GM23338 (cell line): ENCODE measurements around the gene LILRB5.

Experiments used
- CREB1 ChIP-seq: fragments of 250-450 bp; sonication (Bioruptor Pico); IDR thresholded peaks from 2 replicates; pipeline ENCODE4 v1.5.0; 2020; ENCODE audit warnings: low read depth, mild to moderate bottlenecking, moderate library complexity
- EZH2 ChIP-seq: fragments of 200-600 bp; sonication (generic); IDR thresholded peaks from one replicate; pipeline ENCODE4 v1.8.0; 2017; ENCODE audit warnings: antibody characterized with exemption, mild to moderate bottlenecking, low read depth; ENCODE audit not compliant: unreplicated experiment
- EZH2phosphoT487 ChIP-seq: fragments of 200-600 bp; sonication (generic); IDR thresholded peaks from one replicate; pipeline ENCODE4 v1.8.1; 2018; ENCODE audit warnings: antibody characterized with exemption; ENCODE audit not compliant: unreplicated experiment
- JUNB ChIP-seq: IDR thresholded peaks from one replicate; pipeline ENCODE4 v1.6.1; 2016; ENCODE audit warnings: antibody characterized with exemption; ENCODE audit not compliant: unreplicated experiment
- NANOG ChIP-seq: IDR thresholded peaks from 2 replicates; pipeline ENCODE4 v1.6.1; 2016; ENCODE audit warnings: antibody characterized with exemption, borderline replicate concordance
- POLR2AphosphoS5 ChIP-seq: IDR thresholded peaks from 2 replicates; pipeline ENCODE4 v1.6.1; 2016; ENCODE audit warnings: antibody characterized with exemption, low read depth
- STAT1 ChIP-seq: IDR thresholded peaks from one replicate; pipeline ENCODE4 v1.6.1; 2016; ENCODE audit warnings: antibody characterized with exemption; ENCODE audit not compliant: unreplicated experiment
- ZNF114 ChIP-seq: fragments of 250-450 bp; sonication (Bioruptor Pico); IDR thresholded peaks from 2 replicates; pipeline ENCODE4 v1.5.0; 2020; ENCODE audit warnings: mild to moderate bottlenecking, moderate library complexity
- ZNF331 ChIP-seq: fragments of 250-450 bp; sonication (Bioruptor Pico); IDR thresholded peaks from 2 replicates; pipeline ENCODE4 v1.5.0; 2020; ENCODE audit warnings: low read depth, mild to moderate bottlenecking, moderate library complexity
- ZNF462 ChIP-seq: fragments of 250-450 bp; sonication (Bioruptor Pico); IDR thresholded peaks from 2 replicates; pipeline ENCODE4 v1.5.0; 2020; ENCODE audit warnings: mild to moderate bottlenecking, moderate library complexity
- TF ChIP-seq, protein P1 (sequence below), 2 experiments: fragments of 200-600 bp in 1 of 2; sonication (generic) in 1 of 2; conservative IDR thresholded peaks; 2 replicates each; pipeline versions ENCODE4 v1.5.1 to v1.6.1; 2016 to 2017; ENCODE audit warnings: antibody characterized with exemption in 2 of 2, low read depth in 2 of 2, mild to moderate bottlenecking in 2 of 2, moderate library complexity in 1 of 2
- TF ChIP-seq, protein P2 (sequence below): IDR thresholded peaks from one replicate; pipeline ENCODE4 v1.6.1; 2018; ENCODE audit warnings: antibody characterized with exemption; ENCODE audit not compliant: unreplicated experiment
- TF ChIP-seq, protein P3 (sequence below): IDR thresholded peaks from 2 replicates; pipeline ENCODE4 v1.6.1; 2016; ENCODE audit warnings: antibody characterized with exemption

DNA sequence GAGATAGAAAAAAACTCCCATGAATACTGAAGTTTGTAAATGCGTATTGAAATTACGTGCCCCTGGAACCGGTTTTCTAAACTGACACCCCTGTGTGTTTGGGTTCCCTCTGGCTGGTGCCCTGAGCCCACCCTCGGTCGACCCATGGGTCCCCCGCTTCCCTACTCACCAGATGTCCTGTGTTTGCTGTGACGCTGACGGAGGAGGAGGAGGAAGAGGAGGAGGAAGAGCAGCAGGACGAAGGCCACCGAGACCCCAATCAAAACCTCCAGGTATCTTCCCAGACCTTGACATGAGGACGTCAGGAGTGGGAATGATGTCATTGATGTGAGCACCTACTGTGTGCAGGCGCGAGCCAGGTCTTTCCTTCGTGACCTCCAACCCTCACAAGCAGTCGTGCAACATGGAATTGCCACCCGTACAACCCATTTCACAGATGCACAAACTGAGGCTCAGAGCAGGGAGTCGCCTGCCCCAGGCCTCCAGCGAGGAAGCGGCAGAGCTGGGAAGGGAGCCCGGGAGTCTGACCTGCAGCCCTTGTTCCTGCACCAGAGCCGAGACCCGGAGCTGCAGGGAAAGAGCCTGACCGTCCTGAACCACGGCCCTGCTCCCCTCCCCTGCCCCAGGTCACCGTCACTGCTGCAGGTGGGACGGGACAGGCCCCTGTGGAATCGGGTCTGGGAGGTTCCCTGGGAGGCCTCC, 38.0 kb downstream of the LILRB5 start:
- TF ChIP-seq, protein P1, sequence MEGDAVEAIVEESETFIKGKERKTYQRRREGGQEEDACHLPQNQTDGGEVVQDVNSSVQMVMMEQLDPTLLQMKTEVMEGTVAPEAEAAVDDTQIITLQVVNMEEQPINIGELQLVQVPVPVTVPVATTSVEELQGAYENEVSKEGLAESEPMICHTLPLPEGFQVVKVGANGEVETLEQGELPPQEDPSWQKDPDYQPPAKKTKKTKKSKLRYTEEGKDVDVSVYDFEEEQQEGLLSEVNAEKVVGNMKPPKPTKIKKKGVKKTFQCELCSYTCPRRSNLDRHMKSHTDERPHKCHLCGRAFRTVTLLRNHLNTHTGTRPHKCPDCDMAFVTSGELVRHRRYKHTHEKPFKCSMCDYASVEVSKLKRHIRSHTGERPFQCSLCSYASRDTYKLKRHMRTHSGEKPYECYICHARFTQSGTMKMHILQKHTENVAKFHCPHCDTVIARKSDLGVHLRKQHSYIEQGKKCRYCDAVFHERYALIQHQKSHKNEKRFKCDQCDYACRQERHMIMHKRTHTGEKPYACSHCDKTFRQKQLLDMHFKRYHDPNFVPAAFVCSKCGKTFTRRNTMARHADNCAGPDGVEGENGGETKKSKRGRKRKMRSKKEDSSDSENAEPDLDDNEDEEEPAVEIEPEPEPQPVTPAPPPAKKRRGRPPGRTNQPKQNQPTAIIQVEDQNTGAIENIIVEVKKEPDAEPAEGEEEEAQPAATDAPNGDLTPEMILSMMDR (conservative IDR thresholded peaks at IDR 0.05; ENCODE audit: low read depth in 2 of 2): no peak
- TF ChIP-seq, protein P2, sequence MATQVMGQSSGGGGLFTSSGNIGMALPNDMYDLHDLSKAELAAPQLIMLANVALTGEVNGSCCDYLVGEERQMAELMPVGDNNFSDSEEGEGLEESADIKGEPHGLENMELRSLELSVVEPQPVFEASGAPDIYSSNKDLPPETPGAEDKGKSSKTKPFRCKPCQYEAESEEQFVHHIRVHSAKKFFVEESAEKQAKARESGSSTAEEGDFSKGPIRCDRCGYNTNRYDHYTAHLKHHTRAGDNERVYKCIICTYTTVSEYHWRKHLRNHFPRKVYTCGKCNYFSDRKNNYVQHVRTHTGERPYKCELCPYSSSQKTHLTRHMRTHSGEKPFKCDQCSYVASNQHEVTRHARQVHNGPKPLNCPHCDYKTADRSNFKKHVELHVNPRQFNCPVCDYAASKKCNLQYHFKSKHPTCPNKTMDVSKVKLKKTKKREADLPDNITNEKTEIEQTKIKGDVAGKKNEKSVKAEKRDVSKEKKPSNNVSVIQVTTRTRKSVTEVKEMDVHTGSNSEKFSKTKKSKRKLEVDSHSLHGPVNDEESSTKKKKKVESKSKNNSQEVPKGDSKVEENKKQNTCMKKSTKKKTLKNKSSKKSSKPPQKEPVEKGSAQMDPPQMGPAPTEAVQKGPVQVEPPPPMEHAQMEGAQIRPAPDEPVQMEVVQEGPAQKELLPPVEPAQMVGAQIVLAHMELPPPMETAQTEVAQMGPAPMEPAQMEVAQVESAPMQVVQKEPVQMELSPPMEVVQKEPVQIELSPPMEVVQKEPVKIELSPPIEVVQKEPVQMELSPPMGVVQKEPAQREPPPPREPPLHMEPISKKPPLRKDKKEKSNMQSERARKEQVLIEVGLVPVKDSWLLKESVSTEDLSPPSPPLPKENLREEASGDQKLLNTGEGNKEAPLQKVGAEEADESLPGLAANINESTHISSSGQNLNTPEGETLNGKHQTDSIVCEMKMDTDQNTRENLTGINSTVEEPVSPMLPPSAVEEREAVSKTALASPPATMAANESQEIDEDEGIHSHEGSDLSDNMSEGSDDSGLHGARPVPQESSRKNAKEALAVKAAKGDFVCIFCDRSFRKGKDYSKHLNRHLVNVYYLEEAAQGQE: no peak
- TF ChIP-seq, protein P3, sequence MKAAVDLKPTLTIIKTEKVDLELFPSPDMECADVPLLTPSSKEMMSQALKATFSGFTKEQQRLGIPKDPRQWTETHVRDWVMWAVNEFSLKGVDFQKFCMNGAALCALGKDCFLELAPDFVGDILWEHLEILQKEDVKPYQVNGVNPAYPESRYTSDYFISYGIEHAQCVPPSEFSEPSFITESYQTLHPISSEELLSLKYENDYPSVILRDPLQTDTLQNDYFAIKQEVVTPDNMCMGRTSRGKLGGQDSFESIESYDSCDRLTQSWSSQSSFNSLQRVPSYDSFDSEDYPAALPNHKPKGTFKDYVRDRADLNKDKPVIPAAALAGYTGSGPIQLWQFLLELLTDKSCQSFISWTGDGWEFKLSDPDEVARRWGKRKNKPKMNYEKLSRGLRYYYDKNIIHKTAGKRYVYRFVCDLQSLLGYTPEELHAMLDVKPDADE: no peak
- no peak for TF ChIP-seq CREB1 (CRISPR knock-in tag)
- TF ChIP-seq POLR2AphosphoS5: no peak
- TF ChIP-seq ZNF114 (CRISPR knock-in tag): no peak
- no peak for TF ChIP-seq EZH2
- TF ChIP-seq JUNB: no peak
- no peak for TF ChIP-seq EZH2phosphoT487
- TF ChIP-seq ZNF331 (CRISPR knock-in tag): no peak
- no peak for TF ChIP-seq NANOG
- TF ChIP-seq STAT1: no peak
- TF ChIP-seq ZNF462 (CRISPR knock-in tag): no peak
